ENCODE results near the gene NTM.

NTM gene

GRCh38 chr11:132330515-132330914 is 960.1 kb downstream of the NTM start:
- Histone ChIP-seq H3K27ac (ENCODE audit: low read length) (no peak overlapping the region), H3K79me2 (ENCODE audit: low read length) (no peaks in the 10 kb centered on the region), H3K4me3 (ENCODE audit: low read length) (no peak overlapping the region), H3K9me3 (ENCODE audit: insufficient read depth, low read length) (no peaks in the 10 kb centered on the region), H3K4me1 (ENCODE audit: low read length) (no peaks in the 10 kb centered on the region), H3K36me3 (replicated peaks; ENCODE audit: low read depth, low read length) (no peaks in the 10 kb centered on the region), H4K20me1 (ENCODE audit: insufficient read depth, low read length) (no peaks in the 10 kb centered on the region), H3K4me2 (ENCODE audit: low read length) (no peak overlapping the region), H3K9ac (ENCODE audit: low read length) (no peak overlapping the region), H3K27me3 (ENCODE audit: low read depth, low read length) (peaks cover 9% of the 10 kb centered on the region), H2AFZ (ENCODE audit: low read depth, low read length) (no peak overlapping the region)
- no peak for TF ChIP-seq CTCF (IDR thresholded peaks at IDR 0.05; ENCODE audit: low read depth, low read length)

GRCh38 chr11:132332521-132332920 is 962.1 kb downstream of the NTM start:
- H3K36me3 ChIP-seq (replicated peaks; ENCODE audit: low read depth, low read length) = no peaks in the 10 kb centered on the region
- H3K27ac ChIP-seq (ENCODE audit: low read length) = no peak overlapping the region
- no peak overlapping the region for H3K4me3 ChIP-seq (ENCODE audit: low read length)
- TF ChIP-seq CTCF (IDR thresholded peaks at IDR 0.05; ENCODE audit: low read depth, low read length) (no peak), EZH2phosphoT487 (IDR thresholded peaks at IDR 0.05; ENCODE audit: low read depth) (no peak)
- no peak overlapping the region for H3K9ac ChIP-seq (ENCODE audit: low read length)
- peaks cover 7% of the 10 kb centered on the region; the same call in 1 of the 2 replicates for H3K27me3 ChIP-seq (ENCODE audit: low read depth, low read length)
- H3K4me1 ChIP-seq (ENCODE audit: low read length) = peaks cover 14% of the 10 kb centered on the region
- no peak overlapping the region for H2AFZ ChIP-seq (ENCODE audit: low read depth, low read length)
- no peak overlapping the region for H3K4me2 ChIP-seq (ENCODE audit: low read length)
- H3K9me3 ChIP-seq (ENCODE audit: insufficient read depth, low read length) = no peaks in the 10 kb centered on the region
- no peaks in the 10 kb centered on the region for H4K20me1 ChIP-seq (ENCODE audit: insufficient read depth, low read length)
- no peaks in the 10 kb centered on the region for H3K79me2 ChIP-seq (ENCODE audit: low read length)

- Histone ChIP-seq H3K4me3 (ENCODE audit: low read length) (no peak overlapping the region), H3K4me2 (ENCODE audit: low read length) (no peak overlapping the region), H3K9ac (ENCODE audit: low read length) (no peak overlapping the region), H3K79me2 (ENCODE audit: low read length) (no peaks in the 10 kb centered on the region), H3K36me3 (replicated peaks; ENCODE audit: low read depth, low read length) (no peaks in the 10 kb centered on the region), H4K20me1 (ENCODE audit: insufficient read depth, low read length) (no peaks in the 10 kb centered on the region), H3K27me3 (ENCODE audit: low read depth, low read length) (peaks cover 13% of the 10 kb centered on the region; the same call in 1 of the 2 replicates), H2AFZ (ENCODE audit: low read depth, low read length) (no peak overlapping the region), H3K9me3 (ENCODE audit: insufficient read depth, low read length) (no peaks in the 10 kb centered on the region), H3K27ac (ENCODE audit: low read length) (no peak overlapping the region), H3K4me1 (ENCODE audit: low read length) (peaks cover 21% of the 10 kb centered on the region)
- no peak for TF ChIP-seq CTCF (IDR thresholded peaks at IDR 0.05; ENCODE audit: low read depth, low read length)
- no peak for TF ChIP-seq EZH2phosphoT487 (IDR thresholded peaks at IDR 0.05; ENCODE audit: low read depth)
Measured at GRCh38 chr11:132334769-132335280, 964.4 kb downstream of the NTM start.

GRCh38 chr11:132335311-132335710 is 964.9 kb downstream of the NTM start:
- Histone ChIP-seq H3K27ac (ENCODE audit: low read length) (no peak overlapping the region), H3K9me3 (ENCODE audit: insufficient read depth, low read length) (no peaks in the 10 kb centered on the region), H3K79me2 (ENCODE audit: low read length) (no peaks in the 10 kb centered on the region), H3K27me3 (ENCODE audit: low read depth, low read length) (peaks cover 13% of the 10 kb centered on the region; the same call in 1 of the 2 replicates), H3K4me3 (ENCODE audit: low read length) (no peak overlapping the region), H3K4me1 (ENCODE audit: low read length) (peaks cover 21% of the 10 kb centered on the region), H3K9ac (ENCODE audit: low read length) (no peak overlapping the region), H4K20me1 (ENCODE audit: insufficient read depth, low read length) (no peaks in the 10 kb centered on the region), H2AFZ (ENCODE audit: low read depth, low read length) (no peak overlapping the region), H3K36me3 (replicated peaks; ENCODE audit: low read depth, low read length) (no peaks in the 10 kb centered on the region), H3K4me2 (ENCODE audit: low read length) (no peak overlapping the region)
- TF ChIP-seq EZH2phosphoT487 (IDR thresholded peaks at IDR 0.05; ENCODE audit: low read depth) (no peak), CTCF (IDR thresholded peaks at IDR 0.05; ENCODE audit: low read depth, low read length) (no peak)

Data from OCI-LY3 (cell line).